T-helper 1 cell treated with Interleukin-12 subunit alpha and Interleukin-12 subunit beta and Interleukin-4 antibody, amounts not matched to agents 30 μg/mL and 1 μg/mL, for 36 hours (primary cell): ENCODE data around the gene BORCS5.
A peak's percentile ranks its signal among the peaks of the same experiment; 100 is the strongest.

Experiments
- H3K27ac Mint-ChIP-seq: one replicate; pipeline ENCODE4 v1.8.0; 2021; ENCODE audit warnings: mild to moderate bottlenecking, mixed read lengths
- H3K27me3 Mint-ChIP-seq: one replicate; pipeline ENCODE4 v1.8.0; 2021; ENCODE audit warnings: low read depth, mixed read lengths
- H3K36me3 Mint-ChIP-seq: one replicate; pipeline ENCODE4 v1.8.0; 2021; ENCODE audit warnings: low read depth, mixed read lengths
- H3K4me1 Mint-ChIP-seq: one replicate; pipeline ENCODE4 v1.8.0; 2021; ENCODE audit warnings: low read depth, mixed read lengths
- H3K4me3 Mint-ChIP-seq: one replicate; pipeline ENCODE4 v1.8.0; 2021; ENCODE audit warnings: mild to moderate bottlenecking, moderate library complexity, mixed read lengths
- H3K9me3 Mint-ChIP-seq: one replicate; pipeline ENCODE4 v1.8.0; 2021; ENCODE audit warnings: mixed read lengths

The BORCS5 gene

DNA sequence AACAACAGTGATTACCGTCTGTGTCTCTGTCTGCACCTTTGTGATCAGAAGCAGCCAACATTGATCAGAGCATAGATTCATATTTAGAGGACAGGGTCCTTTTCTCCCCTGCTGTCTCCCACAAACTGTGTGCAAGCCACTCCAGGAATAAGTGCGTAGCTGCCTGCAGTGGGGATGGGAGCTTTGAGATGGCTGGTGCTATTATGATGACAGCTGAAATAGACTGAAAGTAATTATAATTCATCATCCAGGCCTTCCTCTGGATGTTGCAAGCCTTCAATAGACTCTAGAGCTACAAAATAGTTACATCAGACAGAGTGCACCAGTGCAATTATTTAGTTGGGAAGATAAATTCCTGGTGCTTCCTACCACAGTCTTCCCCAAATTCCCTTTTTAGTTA, 68.1 kb downstream of the BORCS5 start:
- Mint-ChIP-seq H3K27me3 (no peaks in the 10 kb centered on the region), H3K36me3 (peaks cover 39% of the 10 kb centered on the region), H3K27ac (no peak overlapping the region), H3K4me1 (peaks cover 19% of the 10 kb centered on the region), H3K4me3 (no peak overlapping the region), H3K9me3 (peaks cover 35% of the 10 kb centered on the region)

DNA sequence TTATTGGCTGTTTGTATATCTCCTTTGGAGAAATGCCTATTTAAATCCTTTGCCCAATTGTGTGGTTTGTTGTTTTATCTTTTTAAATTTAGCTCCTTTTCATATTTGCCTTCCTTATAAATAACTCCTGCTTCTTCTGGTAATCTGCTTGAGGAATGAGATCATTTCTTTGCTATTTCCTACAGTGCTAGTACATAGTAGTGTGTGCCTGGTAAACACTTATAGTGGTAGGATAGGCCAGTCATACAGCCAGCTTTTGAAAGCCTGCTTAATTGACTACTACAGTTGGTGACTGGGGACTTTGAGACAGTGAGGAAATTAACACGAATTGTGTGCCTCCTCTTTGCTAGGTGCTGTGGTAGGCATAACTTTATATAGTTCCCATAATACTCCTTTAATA, 68.7 kb downstream of the BORCS5 start:
- Mint-ChIP-seq H3K27me3 (no peaks in the 10 kb centered on the region), H3K4me3 (no peak overlapping the region), H3K9me3 (peaks cover 34% of the 10 kb centered on the region), H3K4me1 (peaks cover 19% of the 10 kb centered on the region), H3K27ac (no peak overlapping the region), H3K36me3 (peaks cover 37% of the 10 kb centered on the region)

DNA sequence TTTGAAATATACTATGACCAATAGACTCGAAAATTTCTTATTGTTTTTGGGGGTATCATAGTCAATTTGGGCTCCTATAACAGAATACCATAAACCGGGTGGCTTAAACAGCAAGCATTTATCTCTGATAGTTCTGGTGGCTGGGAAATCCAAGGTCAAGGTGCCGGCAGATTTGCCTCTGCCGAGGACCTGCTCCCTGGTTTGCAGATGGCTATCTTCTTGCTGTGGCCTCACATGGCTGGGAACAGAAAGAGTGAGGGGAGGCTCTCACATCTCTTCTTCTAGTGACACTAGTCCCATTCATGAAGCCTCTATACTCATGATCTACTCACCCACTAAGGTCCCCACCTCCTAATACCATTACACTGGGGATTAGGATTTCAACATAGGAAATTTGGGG, 70.7 kb downstream of the BORCS5 start:
- no peaks in the 10 kb centered on the region for H3K27me3 Mint-ChIP-seq
- peaks cover 19% of the 10 kb centered on the region for H3K9me3 Mint-ChIP-seq
- no peak overlapping the region for H3K27ac Mint-ChIP-seq
- peaks cover 31% of the 10 kb centered on the region for H3K4me1 Mint-ChIP-seq
- peaks cover 22% of the 10 kb centered on the region for H3K36me3 Mint-ChIP-seq
- H3K4me3 Mint-ChIP-seq: no peak overlapping the region

DNA sequence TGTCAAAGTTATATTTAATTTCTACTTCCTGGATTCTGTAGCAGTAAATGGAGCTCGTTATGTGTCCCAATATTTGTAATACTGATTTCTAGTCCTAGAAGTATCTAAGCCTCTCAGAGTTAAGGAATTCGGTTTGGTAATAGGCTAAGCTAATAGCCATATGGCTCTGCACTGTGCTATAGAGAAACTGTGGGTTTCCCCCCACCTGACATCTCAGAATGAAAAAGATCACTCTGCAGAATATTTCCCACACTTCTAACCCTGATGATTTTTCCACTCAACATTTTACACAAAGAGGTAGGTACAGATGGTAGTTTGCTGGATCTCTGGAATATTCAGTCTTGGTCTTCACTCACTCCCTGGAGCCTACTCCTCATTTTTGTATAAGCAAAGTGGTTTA, 71.2 kb downstream of the BORCS5 start:
- no peak overlapping the region for H3K4me3 Mint-ChIP-seq
- peaks cover 19% of the 10 kb centered on the region for H3K9me3 Mint-ChIP-seq
- peaks cover 31% of the 10 kb centered on the region for H3K4me1 Mint-ChIP-seq
- no peaks in the 10 kb centered on the region for H3K27me3 Mint-ChIP-seq
- H3K27ac Mint-ChIP-seq: no peak overlapping the region
- H3K36me3 Mint-ChIP-seq: peaks cover 22% of the 10 kb centered on the region

DNA sequence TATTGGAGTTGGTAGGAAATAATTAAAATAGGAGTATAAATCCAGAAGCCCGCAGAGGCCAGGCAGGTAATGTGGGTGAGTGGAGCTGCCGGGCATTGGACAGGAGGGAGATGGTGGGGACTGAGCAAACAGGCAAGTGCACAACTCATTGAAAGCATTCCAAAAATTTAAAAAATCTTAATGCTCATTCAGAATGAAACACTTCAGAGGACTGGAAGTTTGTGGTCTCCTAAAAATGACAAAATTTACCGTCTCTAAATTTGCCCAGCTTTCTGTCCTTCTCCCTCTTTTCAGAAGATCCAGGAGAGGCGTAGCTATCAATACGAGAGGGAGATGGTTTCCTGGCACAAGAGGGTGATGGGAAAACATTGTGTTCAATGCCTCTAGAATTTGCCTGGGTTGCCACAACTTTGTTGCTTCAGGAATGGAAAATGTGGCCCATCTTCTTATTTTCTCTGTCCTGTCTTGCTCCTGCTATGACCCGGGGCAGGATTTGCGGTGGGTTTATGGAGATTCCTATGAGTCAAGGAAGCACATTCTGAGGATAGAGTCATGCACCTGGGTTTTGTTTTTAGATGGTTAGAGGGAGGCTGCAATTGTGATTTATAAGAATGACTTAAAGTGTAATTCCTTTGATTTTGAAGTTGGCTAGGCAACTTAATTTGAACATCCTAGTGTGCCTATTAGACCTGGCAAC, 72.2 kb downstream of the BORCS5 start:
- peaks cover 38% of the 10 kb centered on the region for H3K4me1 Mint-ChIP-seq
- H3K36me3 Mint-ChIP-seq: peaks cover 18% of the 10 kb centered on the region
- no peak overlapping the region for H3K4me3 Mint-ChIP-seq
- H3K27me3 Mint-ChIP-seq: no peaks in the 10 kb centered on the region
- H3K9me3 Mint-ChIP-seq: peaks cover 8% of the 10 kb centered on the region
- H3K27ac Mint-ChIP-seq: no peak overlapping the region

DNA sequence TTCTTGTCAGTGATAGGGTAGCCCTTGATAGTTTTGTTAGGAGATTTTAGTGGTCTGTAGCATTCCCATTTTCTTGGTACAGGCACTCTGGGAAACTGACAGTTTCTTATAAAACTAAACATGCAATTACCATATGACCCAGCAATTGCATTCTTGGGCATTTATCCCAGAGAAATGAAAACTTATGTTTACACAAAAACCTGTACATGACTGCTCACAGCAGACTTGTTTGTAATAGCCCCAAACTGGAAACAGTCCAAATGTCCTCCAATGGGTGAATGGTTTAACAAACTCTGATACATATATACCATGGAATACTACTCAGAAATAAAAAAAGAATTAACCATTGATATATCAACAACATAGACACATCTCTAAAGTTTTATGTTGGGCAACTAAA, 75.5 kb downstream of the BORCS5 start:
- Mint-ChIP-seq H3K4me3 (no peak overlapping the region), H3K36me3 (peaks cover 17% of the 10 kb centered on the region), H3K4me1 (peaks cover 36% of the 10 kb centered on the region), H3K27me3 (no peaks in the 10 kb centered on the region), H3K27ac (no peak overlapping the region), H3K9me3 (peaks cover 6% of the 10 kb centered on the region)

DNA sequence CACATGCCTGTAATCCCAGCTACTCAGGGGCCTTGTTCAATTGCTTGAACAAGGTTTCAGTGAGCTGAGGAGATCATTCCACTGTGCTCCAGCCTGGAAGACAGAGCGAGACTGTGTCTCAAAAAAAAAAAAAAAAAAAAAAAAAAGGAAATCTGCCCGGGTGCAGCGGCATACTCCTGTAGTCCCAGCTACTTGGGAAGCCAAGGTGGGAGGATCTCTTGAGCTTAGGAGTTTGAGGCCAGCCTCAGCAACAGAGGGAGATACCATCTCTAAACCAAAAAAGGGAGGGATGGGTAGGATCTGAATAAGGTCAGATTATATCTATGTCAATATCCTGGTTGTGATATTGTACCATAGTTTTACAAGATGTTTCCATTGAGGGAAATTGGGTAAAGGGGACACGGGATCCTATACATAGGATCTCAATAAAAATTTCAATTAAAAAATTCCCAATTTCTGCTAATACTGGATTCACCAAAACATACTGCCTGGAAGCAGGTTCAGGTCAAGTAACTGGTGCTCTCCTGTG, 76.4 kb downstream of the BORCS5 start:
- Mint-ChIP-seq H3K36me3 (peaks cover 22% of the 10 kb centered on the region), H3K4me3 (no peak overlapping the region), H3K4me1 (peaks cover 32% of the 10 kb centered on the region), H3K27me3 (no peaks in the 10 kb centered on the region), H3K9me3 (peaks cover 8% of the 10 kb centered on the region), H3K27ac (peak overlapping the region; percentile 42)

DNA sequence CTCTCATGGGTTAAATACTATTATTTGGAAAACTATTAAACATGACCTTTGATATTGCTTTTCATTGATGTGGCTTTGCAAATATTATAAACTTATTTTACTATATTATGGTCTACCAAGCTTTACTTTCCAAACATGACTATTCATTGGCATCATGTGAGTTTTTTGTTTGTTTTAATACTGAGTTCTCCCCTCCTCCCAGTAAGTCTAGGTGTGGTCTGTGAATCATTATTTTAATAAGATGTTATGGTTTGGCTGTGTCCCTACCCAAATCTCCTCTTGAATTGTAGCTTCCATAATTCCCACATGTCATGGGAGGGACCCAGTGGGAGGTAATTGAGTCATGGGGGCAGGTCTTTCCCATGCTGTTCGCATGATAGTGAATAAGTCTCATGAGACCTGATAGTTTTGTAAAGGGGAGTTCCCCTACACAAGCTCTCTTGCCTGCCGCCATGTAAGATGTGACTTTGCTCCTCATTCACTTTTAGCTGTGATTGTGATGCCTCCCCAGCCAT, 80.0 kb downstream of the BORCS5 start:
- Mint-ChIP-seq H3K27ac (no peak overlapping the region), H3K27me3 (no peaks in the 10 kb centered on the region), H3K9me3 (peaks cover 8% of the 10 kb centered on the region), H3K4me1 (peaks cover 45% of the 10 kb centered on the region), H3K4me3 (no peak overlapping the region), H3K36me3 (peaks cover 27% of the 10 kb centered on the region)

DNA sequence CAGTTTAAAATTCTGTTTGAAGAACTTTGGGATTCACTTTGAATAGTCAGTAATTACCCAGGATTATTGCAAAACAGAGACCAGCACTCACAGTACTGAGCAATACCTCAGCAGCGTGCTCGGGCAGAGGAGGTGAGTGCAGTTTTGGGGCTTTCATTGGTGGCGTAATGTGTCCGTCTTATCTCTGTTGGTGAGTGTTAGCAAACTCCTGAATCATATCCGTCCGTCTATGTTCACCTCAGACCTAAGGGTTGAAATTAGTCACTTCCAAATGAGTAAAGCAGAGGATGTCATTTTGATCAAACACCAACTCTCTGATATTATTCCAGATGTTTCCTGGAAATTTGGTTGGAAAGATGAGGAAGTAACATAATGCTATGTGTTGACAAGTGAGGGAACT, 82.8 kb downstream of the BORCS5 start:
- Mint-ChIP-seq H3K27ac (peak overlapping the region; percentile 97), H3K4me1 (peaks cover 54% of the 10 kb centered on the region), H3K4me3 (peak overlapping the region; percentile 42), H3K36me3 (peaks cover 28% of the 10 kb centered on the region), H3K27me3 (no peaks in the 10 kb centered on the region), H3K9me3 (peaks cover 8% of the 10 kb centered on the region)

DNA sequence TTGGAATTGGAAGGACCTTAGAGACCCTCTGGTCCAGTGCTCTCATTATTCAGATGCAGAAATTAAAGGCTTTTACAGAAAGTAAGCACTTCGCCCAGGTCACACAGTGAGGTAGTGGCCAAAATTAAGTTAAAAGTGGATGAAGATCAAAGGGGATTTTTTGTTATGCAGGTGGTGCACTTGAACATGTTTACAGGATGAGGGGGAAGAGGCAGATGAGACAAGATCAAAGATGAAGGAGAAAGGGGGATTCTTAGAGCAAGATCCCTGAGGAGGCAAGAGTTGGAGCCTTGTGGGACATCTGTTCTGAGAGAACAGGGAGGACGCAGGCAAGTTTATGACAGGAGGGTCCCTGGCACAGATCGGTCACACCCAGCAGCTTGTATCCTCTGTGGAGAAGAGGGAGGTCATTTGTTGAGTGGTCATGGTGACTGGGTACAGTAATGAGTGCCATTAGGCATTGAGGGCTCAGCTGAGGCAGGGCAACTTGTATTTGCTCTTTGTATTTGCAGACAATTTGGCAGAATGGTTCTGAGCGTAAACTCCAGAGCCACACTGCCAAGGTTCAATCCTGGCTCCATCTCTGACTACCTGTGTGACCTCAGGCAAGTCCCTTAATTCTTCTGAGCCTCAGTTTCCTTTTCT, 84.0 kb downstream of the BORCS5 start:
- Mint-ChIP-seq H3K4me1 (peaks cover 54% of the 10 kb centered on the region), H3K27ac (peak overlapping the region; percentile 97), H3K4me3 (peak overlapping the region; percentile 21), H3K36me3 (peaks cover 25% of the 10 kb centered on the region), H3K27me3 (no peaks in the 10 kb centered on the region), H3K9me3 (peaks cover 8% of the 10 kb centered on the region)

DNA sequence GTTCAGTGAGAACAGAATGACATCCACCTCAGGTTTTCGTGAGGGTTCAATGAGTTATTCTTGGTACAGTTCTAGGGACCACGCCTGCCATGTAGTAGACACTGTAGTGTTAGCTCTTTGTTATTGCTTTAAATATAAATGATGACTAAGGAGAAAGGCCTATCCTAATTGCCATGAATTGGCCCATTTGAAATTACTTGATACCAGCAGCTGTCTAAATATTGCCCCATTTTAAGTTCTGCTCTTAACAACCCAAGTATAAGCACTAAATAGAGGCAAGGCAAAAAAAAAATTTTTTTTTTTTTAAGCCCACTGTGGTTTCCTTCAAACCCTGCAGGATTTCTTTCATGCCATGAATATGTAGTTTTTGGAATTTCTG, 84.5 kb downstream of the BORCS5 start:
- H3K9me3 Mint-ChIP-seq: peaks cover 8% of the 10 kb centered on the region
- peaks cover 20% of the 10 kb centered on the region for H3K36me3 Mint-ChIP-seq
- H3K4me3 Mint-ChIP-seq: peak overlapping the region; percentile 55
- H3K27ac Mint-ChIP-seq: peak overlapping the region; percentile 97
- no peaks in the 10 kb centered on the region for H3K27me3 Mint-ChIP-seq
- peaks cover 57% of the 10 kb centered on the region for H3K4me1 Mint-ChIP-seq

DNA sequence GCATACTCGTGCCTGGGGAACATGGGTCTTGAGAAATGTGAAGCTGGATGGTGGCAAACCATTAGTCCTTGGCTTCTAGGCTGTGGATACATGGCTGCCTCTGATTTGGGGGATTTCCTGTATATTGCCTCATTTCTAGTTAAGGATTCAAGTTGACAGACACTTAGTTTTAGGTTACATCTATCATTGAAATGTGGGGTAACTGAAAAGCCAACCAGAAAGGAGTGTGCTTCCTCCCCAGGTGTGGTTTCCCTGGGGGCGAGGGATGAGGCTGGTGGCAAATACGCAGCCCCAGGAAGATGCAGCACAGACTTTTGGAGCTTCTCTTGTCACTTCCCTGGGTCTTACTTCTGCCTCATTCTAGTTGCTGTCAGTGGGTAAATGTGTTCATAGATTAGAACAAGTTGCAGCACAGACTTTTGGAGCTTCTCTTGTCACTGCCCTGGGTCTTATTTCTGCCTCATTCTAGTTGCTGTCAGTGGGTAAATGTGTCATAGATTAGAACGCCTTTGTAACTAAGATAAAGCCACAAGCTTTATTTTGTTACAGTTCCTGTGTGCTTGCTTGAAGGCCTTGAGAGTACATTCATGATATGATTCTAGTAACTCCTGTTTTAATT, 85.1 kb downstream of the BORCS5 start:
- Mint-ChIP-seq H3K4me1 (peaks cover 60% of the 10 kb centered on the region), H3K9me3 (peaks cover 6% of the 10 kb centered on the region), H3K36me3 (peaks cover 18% of the 10 kb centered on the region), H3K27me3 (no peaks in the 10 kb centered on the region), H3K27ac (peak overlapping the region; percentile 97), H3K4me3 (peak overlapping the region; percentile 55)

DNA sequence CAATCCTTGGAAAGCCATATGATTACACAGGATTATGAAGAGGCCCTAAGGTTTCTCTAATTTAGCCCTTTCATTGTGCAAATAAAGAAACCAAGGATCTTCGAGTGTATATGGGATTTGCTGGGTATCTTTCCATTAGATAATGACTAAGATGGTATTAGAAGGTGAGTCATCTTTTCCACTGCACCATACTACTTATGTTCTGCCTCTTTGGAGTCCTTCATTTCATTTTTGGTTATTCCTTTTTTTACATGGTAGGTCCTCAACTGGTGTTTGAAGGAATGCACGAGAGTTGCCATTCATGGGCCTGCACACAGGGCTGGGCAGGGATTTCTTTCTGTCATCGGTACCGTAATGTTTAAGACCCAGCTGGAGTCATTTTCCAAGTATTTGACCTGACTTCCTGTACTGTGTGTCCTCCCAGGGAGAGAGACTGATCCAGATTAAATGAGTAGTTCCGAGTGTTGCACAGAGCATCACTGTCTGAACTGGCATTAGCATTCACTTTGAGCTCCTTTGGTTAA, 85.7 kb downstream of the BORCS5 start:
- peaks cover 61% of the 10 kb centered on the region for H3K4me1 Mint-ChIP-seq
- H3K27ac Mint-ChIP-seq: peak overlapping the region; percentile 97
- no peaks in the 10 kb centered on the region for H3K9me3 Mint-ChIP-seq
- H3K27me3 Mint-ChIP-seq: no peaks in the 10 kb centered on the region
- no peak overlapping the region for H3K4me3 Mint-ChIP-seq
- H3K36me3 Mint-ChIP-seq: peaks cover 11% of the 10 kb centered on the region

DNA sequence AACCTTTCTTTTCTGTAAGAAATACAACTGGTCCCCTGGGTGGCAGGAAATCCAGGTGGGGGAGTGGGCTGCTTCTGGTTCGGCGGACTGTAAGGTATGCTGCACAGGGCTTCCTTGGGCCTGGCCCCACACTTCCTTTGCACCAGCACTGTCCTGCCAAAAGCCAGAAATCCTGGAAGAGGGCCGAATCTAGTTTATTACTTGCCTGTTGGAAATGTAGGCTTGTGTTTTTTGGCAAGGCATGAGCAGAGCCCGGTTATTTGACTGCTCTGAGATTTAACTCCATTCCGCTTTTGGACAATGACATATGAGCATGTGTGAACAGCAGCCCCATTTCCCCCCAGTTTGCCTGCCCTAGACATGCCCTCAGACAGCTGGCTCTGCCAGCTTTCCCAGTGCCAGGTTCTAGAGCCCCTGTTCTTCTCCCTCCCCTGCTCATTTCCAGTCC, 86.6 kb downstream of the BORCS5 start:
- H3K27ac Mint-ChIP-seq: peak overlapping the region; percentile 97
- peaks cover 60% of the 10 kb centered on the region for H3K4me1 Mint-ChIP-seq
- H3K27me3 Mint-ChIP-seq: no peaks in the 10 kb centered on the region
- H3K4me3 Mint-ChIP-seq: no peak overlapping the region
- no peaks in the 10 kb centered on the region for H3K9me3 Mint-ChIP-seq
- H3K36me3 Mint-ChIP-seq: peaks cover 8% of the 10 kb centered on the region
